ENCODE results near the gene FAM227B.

DNA sequence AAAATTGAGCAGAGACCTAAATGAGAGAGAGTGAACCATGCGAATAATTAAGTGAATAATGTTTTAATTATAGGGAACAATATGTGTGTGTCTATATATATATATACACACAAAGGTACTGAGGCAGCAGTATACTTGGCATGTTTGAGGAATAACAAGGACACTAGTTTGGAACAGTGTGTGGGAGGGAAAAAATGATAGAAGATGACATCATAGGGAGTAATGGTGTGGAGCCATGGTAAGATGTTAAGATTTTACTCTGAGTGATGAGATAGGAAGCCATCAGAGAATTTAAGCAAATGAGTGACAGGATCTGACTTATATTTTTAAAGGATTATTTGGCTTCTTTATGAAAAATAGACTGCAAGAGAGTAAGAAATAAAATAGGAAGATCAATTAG is 29.4 kb upstream of the FAM227B start:
- TF ChIP-seq, protein P1, sequence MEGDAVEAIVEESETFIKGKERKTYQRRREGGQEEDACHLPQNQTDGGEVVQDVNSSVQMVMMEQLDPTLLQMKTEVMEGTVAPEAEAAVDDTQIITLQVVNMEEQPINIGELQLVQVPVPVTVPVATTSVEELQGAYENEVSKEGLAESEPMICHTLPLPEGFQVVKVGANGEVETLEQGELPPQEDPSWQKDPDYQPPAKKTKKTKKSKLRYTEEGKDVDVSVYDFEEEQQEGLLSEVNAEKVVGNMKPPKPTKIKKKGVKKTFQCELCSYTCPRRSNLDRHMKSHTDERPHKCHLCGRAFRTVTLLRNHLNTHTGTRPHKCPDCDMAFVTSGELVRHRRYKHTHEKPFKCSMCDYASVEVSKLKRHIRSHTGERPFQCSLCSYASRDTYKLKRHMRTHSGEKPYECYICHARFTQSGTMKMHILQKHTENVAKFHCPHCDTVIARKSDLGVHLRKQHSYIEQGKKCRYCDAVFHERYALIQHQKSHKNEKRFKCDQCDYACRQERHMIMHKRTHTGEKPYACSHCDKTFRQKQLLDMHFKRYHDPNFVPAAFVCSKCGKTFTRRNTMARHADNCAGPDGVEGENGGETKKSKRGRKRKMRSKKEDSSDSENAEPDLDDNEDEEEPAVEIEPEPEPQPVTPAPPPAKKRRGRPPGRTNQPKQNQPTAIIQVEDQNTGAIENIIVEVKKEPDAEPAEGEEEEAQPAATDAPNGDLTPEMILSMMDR (conservative IDR thresholded peaks at IDR 0.05), result no peak
- no peak for TF ChIP-seq EZH2 (IDR thresholded peaks at IDR 0.05; ENCODE audit: low read depth)

All from PC-9 (cell line).